Small intestine (tissue), 7 donors: ENCODE data around the gene RALGAPB. TPM values are rescaled to one million over a fixed set of nuclear protein-coding genes. Genes with fewer than 3 reads are reported as not detected.
"Not testable (repeated sequence)": the region's sequence is repeated elsewhere in the genome, so short reads cannot be mapped to it uniquely, and the experiment has no call there.

Source experiments
- DNase-seq, 2 donors: peaks; one replicate each; pipeline versions ENCODE4 v3.0.0 to v3.0.0-alpha.2; 2013
- FAIRE-seq: peaks from 2 replicates; lab custom pipeline; 2012; peaks lifted over from hg19 to GRCh38; lab: Jason Lieb, UNC
- H3K27ac ChIP-seq, 3 donors: one replicate each; pipeline ENCODE4 v1.5.1; 2013; ENCODE audit warnings: low read length in 2 of 3, mild to moderate bottlenecking in 2 of 3, control low read depth in 1 of 3, inconsistent platforms in 1 of 3, low read depth in 1 of 3, moderate library complexity in 1 of 3
- H3K27me3 ChIP-seq, 3 donors: one replicate each; pipeline ENCODE4 v1.6.1; 2013; ENCODE audit warnings: low read length in 3 of 3, inconsistent platforms in 1 of 3; ENCODE audit not compliant: control insufficient read depth in 3 of 3, insufficient read depth in 3 of 3
- H3K36me3 ChIP-seq, 3 donors: one replicate each; pipeline ENCODE4 v1.6.1; 2013; ENCODE audit warnings: low read length in 3 of 3, inconsistent platforms in 1 of 3, low read depth in 1 of 3, mild to moderate bottlenecking in 1 of 3, moderate library complexity in 1 of 3; ENCODE audit not compliant: control insufficient read depth in 3 of 3, insufficient read depth in 2 of 3
- H3K4me1 ChIP-seq, 3 donors: one replicate each; pipeline ENCODE4 v1.6.1; 2013; ENCODE audit warnings: low read length in 2 of 3, inconsistent platforms in 1 of 3, low read depth in 1 of 3, mild to moderate bottlenecking in 1 of 3, moderate library complexity in 1 of 3; ENCODE audit not compliant: control insufficient read depth in 3 of 3, insufficient read depth in 2 of 3
- H3K4me3 ChIP-seq, 3 donors: one replicate each; pipeline ENCODE4 v1.5.1; 2013; ENCODE audit warnings: low read length in 3 of 3, control low read depth in 1 of 3, inconsistent platforms in 1 of 3, low read depth in 1 of 3, mild to moderate bottlenecking in 1 of 3, moderate library complexity in 1 of 3
- H3K9me3 ChIP-seq, 2 donors: one replicate each; pipeline ENCODE4 v1.6.1; 2013; ENCODE audit warnings: low read depth in 1 of 2, low read length in 1 of 2; ENCODE audit not compliant: control insufficient read depth in 2 of 2, insufficient read depth in 1 of 2
- WGBS, 3 donors: extraction: QIAGEN DNeasy Blood & Tissue Kit; methylation state at CpG; one replicate each; pipeline ENCODE4 v1.1.7; 2013; 5-methylcytosine and 5-hydroxymethylcytosine counted together
- polyA plus RNA-seq, 4 donors: library from polyadenylated mRNA; stranded (reverse) in 3 of 4; unstranded in 1 of 4; fragments of 200-250 nt in 3 of 4; fragments of 120-200 nt in 1 of 4; gene quantifications; one replicate each; pipeline versions ENCODE4 v1.2.1 to v1.2.3, GENCODE V29; 2013
- donor health status: healthy with polysubstance abuse.
- donor health status: control.
- donor health status: control.
- donor health status: Bipolar disorder and iron deficiency.
- donor health status: healthy.

The RALGAPB gene
- polyA plus RNA-seq, 4 donors, result 9.9 to 26.0 (median 17.1) TPM

DNA sequence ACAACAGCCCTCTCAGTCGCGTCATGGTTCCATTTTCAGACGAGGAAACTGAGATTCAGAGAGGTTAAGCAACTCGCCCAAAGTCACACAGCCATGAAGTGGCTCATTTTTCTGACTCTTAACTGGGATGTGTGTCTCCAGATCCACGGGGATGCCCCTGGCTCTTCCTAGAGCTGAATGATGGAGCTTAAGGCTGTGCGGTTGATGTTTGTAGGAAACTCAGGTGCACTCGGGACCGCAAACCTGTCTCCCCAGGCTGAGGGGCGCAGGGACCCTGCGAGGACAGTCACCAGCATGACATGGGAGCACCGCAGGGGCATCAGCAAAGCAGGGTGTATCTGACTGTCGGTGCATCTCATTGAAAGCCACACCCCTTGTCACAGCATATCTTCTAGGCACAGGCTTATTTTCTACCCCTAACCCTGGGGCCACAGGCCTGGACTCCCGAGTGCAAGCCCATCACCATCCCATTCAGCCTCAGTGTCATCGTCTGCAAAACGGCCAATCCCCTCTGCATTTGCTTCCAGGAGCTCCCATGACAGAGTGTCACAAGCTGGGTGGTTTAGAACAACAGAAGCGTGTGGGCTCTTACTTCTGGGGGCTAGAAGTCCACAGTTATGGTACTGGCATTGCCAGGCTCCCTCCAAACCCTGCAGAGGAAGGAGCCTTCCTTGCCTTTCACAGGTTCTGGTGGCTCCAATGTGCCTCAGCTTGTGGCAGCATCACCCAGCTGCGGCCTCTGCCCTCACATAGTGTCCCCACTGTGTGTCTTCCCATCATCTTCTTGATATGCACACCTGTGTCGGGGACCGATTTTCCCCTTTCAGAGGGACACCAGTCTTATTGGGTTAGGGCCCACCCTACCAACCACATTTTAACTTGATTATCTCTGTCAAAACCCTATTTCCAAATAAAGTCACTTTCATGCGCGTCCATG, 119.1 kb downstream of the RALGAPB start:
- DNase-seq (no peak), FAIRE-seq (no peak)
- no peak overlapping the region for H3K4me3 ChIP-seq
- no peaks in the 10 kb centered on the region for H3K4me1 ChIP-seq
- H3K27me3 ChIP-seq, result peaks cover 0 to 2% (median 0%) of the 10 kb centered on the region in 3 donors
- WGBS, 3 donors, result 80 to 85% (median 84%) methylated on average over 21 of the region's 21 CpGs
- H3K36me3 ChIP-seq, result no peaks in the 10 kb centered on the region
- H3K9me3 ChIP-seq, result no peaks in the 10 kb centered on the region
- no peak overlapping the region for H3K27ac ChIP-seq

DNA sequence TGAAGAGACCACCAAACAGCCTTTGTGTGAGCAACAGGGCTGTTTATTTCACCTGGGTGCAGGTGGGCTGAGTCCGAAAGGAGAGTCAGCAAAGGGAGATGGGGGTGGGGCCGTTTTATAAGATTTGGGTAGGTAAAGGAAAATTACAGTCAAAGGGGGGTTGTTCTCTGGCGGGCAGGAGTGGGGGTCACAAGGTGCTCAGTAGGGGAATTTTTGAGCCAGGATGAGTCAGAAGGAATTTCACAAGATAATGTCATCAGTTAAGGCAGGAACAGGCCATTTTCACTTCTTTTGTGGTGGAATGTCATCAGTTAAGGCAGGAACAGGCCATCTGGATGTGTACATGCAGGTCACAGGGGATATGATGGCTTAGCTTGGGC, 119.8 kb downstream of the RALGAPB start:
- FAIRE-seq, H3K27ac ChIP-seq: not testable (repeated sequence)
- 71 to 73% (median 72%) methylated on average over 3 of the region's 3 CpGs for WGBS, 3 donors

DNA sequence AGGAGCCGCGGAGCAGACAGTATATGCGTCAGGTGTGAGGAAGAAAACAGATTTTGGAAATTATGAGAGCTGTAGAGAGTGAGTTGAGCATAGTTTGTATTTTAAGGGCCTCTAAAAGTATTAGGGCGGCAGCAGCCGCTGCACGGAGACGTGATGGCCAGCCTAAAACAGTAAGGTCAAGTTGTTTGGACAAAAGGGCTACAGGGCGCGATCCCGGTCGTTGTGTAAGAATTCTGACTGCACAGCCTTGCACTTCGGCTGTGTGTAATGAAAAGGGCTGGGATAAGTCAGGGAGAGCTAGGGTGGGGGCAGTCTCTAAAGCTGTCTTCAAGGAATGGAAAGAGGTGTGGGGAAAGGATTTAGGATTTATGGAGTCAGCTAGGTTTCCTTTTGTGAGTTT, 121.6 kb downstream of the RALGAPB start:
- not testable (repeated sequence) for H3K4me3 ChIP-seq, FAIRE-seq, H3K9me3 ChIP-seq, H3K36me3 ChIP-seq, H3K27me3 ChIP-seq, H3K27ac ChIP-seq, DNase-seq, H3K4me1 ChIP-seq
- WGBS, 3 donors, result 78 to 92% (median 83%) methylated on average over 12 of the region's 12 CpGs

More for the DNA sequence above, 119.8 kb downstream of the RALGAPB start:
- H3K9me3 ChIP-seq, H3K27me3 ChIP-seq, H3K4me3 ChIP-seq, H3K4me1 ChIP-seq, H3K36me3 ChIP-seq, DNase-seq: not testable (repeated sequence)

DNA sequence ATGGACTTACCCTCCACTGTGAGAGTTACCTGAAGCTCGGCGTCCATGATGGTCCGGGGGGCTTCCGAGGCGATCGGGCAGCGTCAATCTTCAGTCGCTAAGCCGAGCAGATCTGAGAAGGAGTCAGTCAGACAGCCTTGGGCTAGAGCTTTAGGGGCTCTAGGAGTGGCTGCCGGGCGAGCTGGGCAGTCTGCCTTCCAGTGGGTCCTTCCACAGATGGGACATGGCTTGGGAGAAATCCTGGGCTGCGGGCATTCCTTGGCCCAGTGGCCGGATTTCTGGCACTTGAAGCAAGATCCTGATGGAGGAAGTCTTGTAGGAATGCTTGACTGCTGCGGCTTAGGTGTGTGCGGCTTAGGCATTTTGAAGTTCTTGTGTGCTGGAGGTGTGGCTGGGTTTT, 123.2 kb downstream of the RALGAPB start:
- H3K27me3 ChIP-seq, H3K27ac ChIP-seq, H3K36me3 ChIP-seq, DNase-seq, H3K9me3 ChIP-seq, H3K4me1 ChIP-seq, FAIRE-seq, H3K4me3 ChIP-seq: not testable (repeated sequence)
- WGBS, 3 donors, result 85 to 89% (median 87%) methylated on average over 15 of the region's 15 CpGs

DNA sequence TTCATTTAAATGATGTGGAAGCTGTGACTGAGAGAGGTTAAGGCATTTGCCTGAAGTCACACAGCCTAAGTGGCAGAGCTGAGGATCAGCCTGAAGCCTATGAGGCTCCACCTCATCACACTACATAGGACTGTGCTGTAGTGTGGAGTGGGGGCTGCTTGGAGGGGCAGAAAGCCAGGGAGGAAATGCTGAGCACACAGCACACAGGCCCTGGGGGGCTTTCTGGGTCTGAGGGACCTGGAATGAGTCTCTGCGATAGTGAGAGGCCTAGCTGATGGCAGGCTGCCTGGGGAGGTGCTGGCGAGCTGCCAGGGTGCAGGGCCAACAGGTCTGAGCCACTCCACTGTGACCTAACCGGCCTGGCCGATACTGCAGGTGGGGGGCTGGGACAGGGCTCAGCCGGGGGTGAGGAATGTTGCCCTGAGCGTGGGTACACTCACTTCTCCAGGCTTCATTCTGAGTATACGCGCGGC, 126.8 kb downstream of the RALGAPB start:
- DNase-seq (no peak), FAIRE-seq (no peak)
- no peaks in the 10 kb centered on the region for H3K36me3 ChIP-seq
- H3K4me3 ChIP-seq, result no peak overlapping the region
- no peaks in the 10 kb centered on the region for H3K4me1 ChIP-seq
- 42 to 55% (median 48%) methylated on average over 9 of the region's 9 CpGs for WGBS, 3 donors
- no peak overlapping the region for H3K27ac ChIP-seq
- peaks cover 0 to 28% (median 16%) of the 10 kb centered on the region in 3 donors for H3K27me3 ChIP-seq
- no peaks in the 10 kb centered on the region for H3K9me3 ChIP-seq

DNA sequence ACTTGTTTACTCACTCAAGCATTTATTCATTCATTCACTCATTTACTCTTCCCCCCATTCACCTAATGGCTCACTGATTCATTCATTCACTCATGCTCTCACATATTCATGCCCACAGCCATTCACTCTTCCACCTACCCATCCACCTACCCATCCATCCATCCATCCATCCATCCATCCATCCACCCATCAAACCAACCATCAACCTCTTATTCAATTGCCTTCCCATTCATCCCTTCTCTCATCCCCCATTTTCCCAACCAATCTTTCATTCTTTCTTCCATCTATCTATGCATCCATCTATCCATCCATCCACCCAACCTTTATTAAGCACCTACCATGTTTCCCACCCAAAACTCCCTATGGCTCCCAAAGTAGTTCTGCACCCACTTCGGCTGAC, 127.4 kb downstream of the RALGAPB start:
- no peaks in the 10 kb centered on the region for H3K36me3 ChIP-seq
- no peak overlapping the region for H3K27ac ChIP-seq
- DNase-seq, result no peak
- H3K4me3 ChIP-seq, result no peak overlapping the region
- H3K9me3 ChIP-seq, result no peaks in the 10 kb centered on the region
- FAIRE-seq, result no peak
- H3K4me1 ChIP-seq, result no peaks in the 10 kb centered on the region
- peaks cover 0 to 28% (median 19%) of the 10 kb centered on the region in 3 donors for H3K27me3 ChIP-seq
- 85 to 100% (median 92%) methylated on average over 1 of the region's 1 CpG for WGBS, 3 donors

DNA sequence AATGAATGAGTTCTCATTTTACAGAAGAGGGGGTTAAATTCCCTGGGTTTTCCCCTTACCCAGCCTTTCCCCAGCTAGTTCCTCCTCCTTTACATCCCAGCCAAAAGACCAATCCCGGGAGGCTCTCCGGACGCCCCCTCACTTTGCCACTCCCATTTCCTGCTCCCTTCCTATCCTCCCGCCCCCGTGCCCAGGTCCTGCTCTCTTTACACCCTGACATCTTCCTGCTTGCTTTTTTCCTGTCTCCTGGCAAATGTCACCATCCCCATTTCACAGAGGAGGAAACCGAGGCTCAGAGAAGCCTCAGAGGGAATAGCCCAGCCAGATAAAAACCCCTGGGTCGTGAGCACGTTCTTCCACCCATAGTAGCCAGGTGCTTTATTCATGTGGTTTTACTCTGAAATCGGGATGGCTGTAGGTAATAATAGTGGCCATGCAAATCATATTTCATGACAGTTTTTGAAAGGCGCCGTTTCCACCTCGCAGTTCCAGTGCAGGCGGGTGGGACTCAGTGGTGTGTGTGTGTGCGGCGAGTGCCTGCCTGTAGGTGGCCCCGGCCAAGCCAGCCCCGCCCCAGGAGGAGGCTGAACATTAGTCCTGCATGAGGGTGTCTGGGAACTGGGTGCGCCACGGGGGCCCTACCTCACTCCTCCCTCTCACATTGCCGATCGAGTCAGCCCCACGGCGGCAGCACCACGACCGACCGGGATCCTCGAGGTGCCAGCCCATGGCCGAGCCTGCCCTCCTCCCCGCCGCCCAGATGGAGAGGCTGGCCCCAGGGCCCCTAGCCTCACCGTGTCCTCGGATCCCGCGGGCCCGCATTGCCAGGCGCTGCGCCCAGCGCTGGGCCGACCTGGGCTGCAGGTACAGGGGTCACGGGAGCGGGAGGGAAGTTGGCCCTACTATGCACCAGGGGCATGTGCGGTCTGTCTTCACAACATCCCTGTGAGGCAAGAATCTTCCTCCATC, 128.9 kb downstream of the RALGAPB start, which contains the start of gene ARHGAP40:
ARHGAP40 (plus strand) TSS at position 594 of the 969 bp plus-strand sequence.
- WGBS, 3 donors, result 8 to 11% (median 9%) methylated on average over 39 to 42 of the region's 42 CpGs

DNA sequence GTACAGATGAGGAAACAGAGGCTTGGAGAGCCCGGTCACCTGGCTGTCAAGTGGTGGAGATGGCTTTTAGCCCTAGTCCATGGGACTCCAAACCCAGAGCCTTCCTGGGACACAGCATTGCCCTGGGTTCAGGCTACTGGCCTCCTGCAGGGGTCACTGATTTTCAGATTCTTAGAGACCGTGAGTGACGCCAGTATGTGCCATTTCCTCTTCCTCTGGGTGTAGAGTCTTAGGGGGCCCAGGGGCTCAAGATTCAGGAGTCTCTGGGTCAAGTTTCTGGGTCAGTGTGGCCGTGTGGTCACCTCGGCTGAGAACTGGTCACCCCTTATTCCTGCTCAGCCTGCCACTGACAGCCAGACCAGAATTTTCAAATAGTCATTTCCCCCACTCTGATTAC, 129.5 kb downstream of the RALGAPB start:
- H3K27ac ChIP-seq, result no peak overlapping the region
- no peaks in the 10 kb centered on the region for H3K36me3 ChIP-seq
- peaks cover 0 to 36% (median 26%) of the 10 kb centered on the region in 3 donors for H3K27me3 ChIP-seq
- H3K4me3 ChIP-seq, result no peak overlapping the region
- no peaks in the 10 kb centered on the region for H3K9me3 ChIP-seq
- H3K4me1 ChIP-seq, result no peaks in the 10 kb centered on the region
- DNase-seq (no peak), FAIRE-seq (no peak)
- WGBS, 3 donors, result 40 to 47% (median 43%) methylated on average over 5 of the region's 5 CpGs

More for the DNA sequence above, 128.9 kb downstream of the RALGAPB start, which contains the start of gene ARHGAP40:
- Histone ChIP-seq H3K27ac (no peak within 1 kb of the TSS), H3K4me1 (no peaks in the 10 kb centered on the region), H3K27me3 (peaks cover 0 to 31% (median 23%) of the 10 kb centered on the region in 3 donors), H3K9me3 (no peaks in the 10 kb centered on the region), H3K4me3 (no peak within 1 kb of the TSS), H3K36me3 (no peaks in the 10 kb centered on the region)
- FAIRE-seq (no peak), DNase-seq (peak; percentile 6 to 18)
